Right atrium auricular region (tissue), 2 donors: ENCODE measurements around the gene TCF23. TPM values are rescaled to one million over a fixed set of nuclear protein-coding genes. Genes with fewer than 3 reads are reported as not detected.

Experiments
- DNase-seq: peaks from one replicate; pipeline ENCODE4 v3.0.0-alpha.2; 2019; ENCODE audit warnings: low spot score
- H3K27ac ChIP-seq, 2 donors: fragments of 200-600 bp; sonication (generic); 1 replicate in 1 of 2; 2 replicates in 1 of 2; pipeline ENCODE4 v1.5.1; 2016 to 2019
- H3K27me3 ChIP-seq, 2 donors: fragments of 200-600 bp; sonication (generic); one replicate each; pipeline versions ENCODE4 v1.5.1 to v1.6.0; 2017 to 2019
- H3K36me3 ChIP-seq: fragments of 200-600 bp; sonication (generic); one replicate; pipeline ENCODE4 v1.5.1; 2016
- H3K4me1 ChIP-seq, 2 donors: fragments of 200-600 bp; sonication (generic); one replicate each; pipeline versions ENCODE4 v1.5.1 to v1.6.0; 2017 to 2019
- H3K4me3 ChIP-seq, 2 donors: fragments of 200-600 bp; sonication (generic); 1 replicate in 1 of 2; 2 replicates in 1 of 2; pipeline ENCODE4 v1.5.1; 2017 to 2019; ENCODE audit warnings: mild to moderate bottlenecking in 1 of 2, moderate library complexity in 1 of 2
- H3K9me3 ChIP-seq, 2 donors: fragments of 200-600 bp; sonication (generic); one replicate each; pipeline ENCODE4 v1.5.1; 2019
- total RNA-seq, 2 donors: library from RNA; depleted of rRNA; stranded (reverse); fragments of >200 nt; gene quantifications; one replicate each; pipeline ENCODE4 v1.1.0, GENCODE V29; 2016
- TF ChIP-seq, protein P1 (sequence below), 2 donors: fragments of 200-600 bp; sonication (generic); IDR thresholded peaks; one replicate each; pipeline ENCODE4 v1.5.1; 2019; ENCODE audit warnings: antibody characterized with exemption in 2 of 2

TCF23 gene
- total RNA-seq, 2 donors from 2014 or later = not detected

DNA sequence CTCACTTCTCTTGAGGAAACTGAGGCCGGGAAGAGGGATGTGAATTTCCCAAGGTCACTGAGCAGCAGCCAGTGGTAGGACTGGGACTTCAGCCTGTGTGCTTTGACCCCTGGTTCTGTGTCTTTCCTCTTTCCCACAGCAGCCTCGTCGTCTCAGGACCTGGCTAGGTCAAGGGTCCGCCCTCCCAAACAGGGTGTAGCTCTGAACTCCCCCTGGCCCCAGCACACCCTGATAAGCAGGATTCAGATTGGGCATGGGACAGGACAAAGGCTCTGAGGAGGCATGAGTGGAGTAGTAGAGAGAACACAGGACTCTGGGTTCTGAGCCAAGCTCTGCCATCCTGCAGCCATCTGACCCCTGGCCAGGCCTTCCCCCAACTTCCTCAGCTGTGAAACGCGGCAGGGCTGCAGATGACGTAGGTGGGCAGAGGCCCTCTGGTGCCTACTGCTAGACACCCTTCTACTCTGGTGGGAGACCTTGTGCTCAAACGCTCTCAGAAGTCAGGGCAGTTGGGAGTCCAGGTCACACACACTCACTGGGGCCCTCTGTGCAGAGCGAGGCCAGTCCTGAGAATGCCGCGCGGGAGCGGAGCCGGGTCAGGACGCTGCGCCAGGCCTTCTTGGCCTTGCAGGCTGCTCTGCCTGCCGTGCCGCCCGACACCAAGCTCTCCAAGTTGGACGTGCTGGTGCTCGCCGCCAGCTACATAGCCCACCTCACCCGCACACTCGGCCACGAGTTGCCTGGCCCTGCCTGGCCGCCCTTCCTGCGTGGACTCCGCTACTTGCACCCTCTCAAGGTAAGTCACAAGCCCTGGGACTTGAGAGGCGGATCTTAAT lies 984 bp downstream of the TCF23 start:
- TF ChIP-seq, protein P1, sequence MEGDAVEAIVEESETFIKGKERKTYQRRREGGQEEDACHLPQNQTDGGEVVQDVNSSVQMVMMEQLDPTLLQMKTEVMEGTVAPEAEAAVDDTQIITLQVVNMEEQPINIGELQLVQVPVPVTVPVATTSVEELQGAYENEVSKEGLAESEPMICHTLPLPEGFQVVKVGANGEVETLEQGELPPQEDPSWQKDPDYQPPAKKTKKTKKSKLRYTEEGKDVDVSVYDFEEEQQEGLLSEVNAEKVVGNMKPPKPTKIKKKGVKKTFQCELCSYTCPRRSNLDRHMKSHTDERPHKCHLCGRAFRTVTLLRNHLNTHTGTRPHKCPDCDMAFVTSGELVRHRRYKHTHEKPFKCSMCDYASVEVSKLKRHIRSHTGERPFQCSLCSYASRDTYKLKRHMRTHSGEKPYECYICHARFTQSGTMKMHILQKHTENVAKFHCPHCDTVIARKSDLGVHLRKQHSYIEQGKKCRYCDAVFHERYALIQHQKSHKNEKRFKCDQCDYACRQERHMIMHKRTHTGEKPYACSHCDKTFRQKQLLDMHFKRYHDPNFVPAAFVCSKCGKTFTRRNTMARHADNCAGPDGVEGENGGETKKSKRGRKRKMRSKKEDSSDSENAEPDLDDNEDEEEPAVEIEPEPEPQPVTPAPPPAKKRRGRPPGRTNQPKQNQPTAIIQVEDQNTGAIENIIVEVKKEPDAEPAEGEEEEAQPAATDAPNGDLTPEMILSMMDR (IDR thresholded peaks at IDR 0.05) = no peak
- no peak for DNase-seq
- Histone ChIP-seq H3K4me3 (no peak overlapping the region), H3K4me1 (peaks cover 0 to 4% of the 10 kb centered on the region in 2 donors), H3K36me3 (no peaks in the 10 kb centered on the region), H3K27ac (no peak overlapping the region), H3K9me3 (no peaks in the 10 kb centered on the region), H3K27me3 (no peaks in the 10 kb centered on the region)

GRCh38 chr2:27150639-27151230 lies 1.9 kb downstream of the TCF23 start:
- Histone ChIP-seq H3K27me3 (no peaks in the 10 kb centered on the region), H3K4me1 (peaks cover 0 to 4% of the 10 kb centered on the region in 2 donors), H3K36me3 (no peaks in the 10 kb centered on the region), H3K9me3 (no peaks in the 10 kb centered on the region), H3K27ac (no peak overlapping the region), H3K4me3 (no peak overlapping the region)
- DNase-seq = no peak
- TF ChIP-seq, protein P1 (IDR thresholded peaks at IDR 0.05) = no peak

- Histone ChIP-seq H3K4me1 (peaks cover 0 to 4% of the 10 kb centered on the region in 2 donors), H3K27me3 (no peaks in the 10 kb centered on the region), H3K27ac (no peak overlapping the region), H3K4me3 (no peak overlapping the region), H3K36me3 (no peaks in the 10 kb centered on the region), H3K9me3 (no peaks in the 10 kb centered on the region)
- DNase-seq = no peak
- TF ChIP-seq, protein P1 (IDR thresholded peaks at IDR 0.05) = no peak
These were observed 3.4 kb downstream of the TCF23 start for GRCh38 chr2:27152102-27152795.

DNA sequence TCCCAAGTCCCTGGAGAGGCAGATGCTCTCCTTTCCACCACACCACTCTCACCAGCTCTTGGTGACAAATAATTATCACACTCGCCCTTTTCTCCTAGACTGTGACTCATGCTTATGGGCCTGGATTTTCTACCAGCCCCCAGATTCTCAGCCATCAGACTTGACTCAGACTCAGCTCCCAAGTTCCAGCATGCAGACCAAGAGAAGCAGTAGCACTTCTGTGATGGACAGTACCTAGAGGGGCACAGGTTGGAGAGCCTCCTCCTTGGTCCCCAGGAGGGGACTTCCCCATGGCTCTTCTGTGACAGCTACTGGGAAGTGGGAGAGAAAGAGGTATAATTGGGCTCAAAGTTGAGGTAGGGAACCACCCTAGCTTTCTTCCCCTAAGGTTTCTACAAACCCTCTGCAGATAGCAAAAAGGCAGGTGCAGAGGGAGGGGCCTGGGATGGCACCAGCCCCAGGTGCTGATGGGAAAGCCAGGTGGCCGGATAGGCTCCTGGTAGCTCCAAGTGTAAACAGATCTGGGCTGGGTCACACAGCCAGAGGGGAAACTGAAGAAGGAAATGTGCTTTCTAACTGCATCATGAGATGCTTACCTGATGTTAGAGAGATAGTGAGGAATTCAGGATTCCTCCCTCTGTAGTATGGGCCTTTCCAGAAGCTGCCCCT lies 4.1 kb downstream of the TCF23 start:
- no peak overlapping the region for H3K27ac ChIP-seq
- DNase-seq = no peak
- no peaks in the 10 kb centered on the region for H3K9me3 ChIP-seq
- peaks cover 0 to 4% of the 10 kb centered on the region in 2 donors for H3K4me1 ChIP-seq
- H3K4me3 ChIP-seq = no peak overlapping the region
- TF ChIP-seq, protein P1 (IDR thresholded peaks at IDR 0.05) = no peak
- no peaks in the 10 kb centered on the region for H3K36me3 ChIP-seq
- H3K27me3 ChIP-seq = no peaks in the 10 kb centered on the region

DNA sequence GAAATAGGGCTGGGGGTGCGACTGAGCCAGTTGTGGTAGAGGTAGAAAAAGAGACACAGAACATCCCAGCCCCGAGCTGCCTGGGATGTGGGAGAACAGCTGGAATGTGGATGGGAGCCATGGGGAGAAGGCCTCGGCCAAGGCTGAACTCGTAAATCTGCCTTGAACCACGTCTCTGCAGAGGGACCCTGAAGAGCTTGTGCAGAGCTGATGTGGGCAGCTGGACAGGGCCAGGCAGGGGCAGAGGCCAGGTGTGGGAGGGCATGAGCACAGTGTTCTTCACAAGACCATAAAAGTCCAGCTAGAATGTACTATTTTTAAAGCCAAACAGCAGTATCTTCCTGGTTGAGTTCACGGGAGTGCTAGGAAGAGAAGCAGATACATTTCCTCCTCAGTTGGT lies 5.7 kb downstream of the TCF23 start:
- TF ChIP-seq, protein P1 (IDR thresholded peaks at IDR 0.05) = no peak
- no peaks in the 10 kb centered on the region for H3K9me3 ChIP-seq
- H3K27me3 ChIP-seq = no peaks in the 10 kb centered on the region
- no peak overlapping the region for H3K27ac ChIP-seq
- H3K4me1 ChIP-seq = no peaks in the 10 kb centered on the region
- H3K4me3 ChIP-seq = no peak overlapping the region
- no peak for DNase-seq
- H3K36me3 ChIP-seq = no peaks in the 10 kb centered on the region
